ENCODE measurements around the gene NAA16. TPM values are rescaled to one million over a fixed set of nuclear protein-coding genes. Genes with fewer than 3 reads are reported as not detected.

The NAA16 gene
- total and polyA plus RNA-seq, 9 donors: 14.5 to 31.1 (median 25.9) TPM

GRCh38 chr13:41387576-41387975 lies 76.5 kb downstream of the NAA16 start:
- no peak for TF ChIP-seq POLR2A (IDR thresholded peaks at IDR 0.05)
- no peak for TF ChIP-seq EP300 (IDR thresholded peaks at IDR 0.05)
- no peak for TF ChIP-seq CTCF (IDR thresholded peaks at IDR 0.05)
- no peaks in the 10 kb centered on the region for H3K27me3 ChIP-seq
- H3K27ac ChIP-seq: no peak overlapping the region
- WGBS, 3 donors: 64 to 72% (median 70%) methylated on average over 3 of the region's 3 CpGs
- H3K36me3 ChIP-seq: no peaks in the 10 kb centered on the region
- no peak for DNase-seq
- intact Hi-C loops (cut with DNase I): no loop called here
- no peaks in the 10 kb centered on the region for H3K4me1 ChIP-seq (ENCODE audit: insufficient read depth)
- no peak overlapping the region for H3K4me3 ChIP-seq
- no peaks in the 10 kb centered on the region for H3K9me3 ChIP-seq

- TF ChIP-seq EP300 (IDR thresholded peaks at IDR 0.05): no peak
- TF ChIP-seq CTCF (IDR thresholded peaks at IDR 0.05): no peak
- TF ChIP-seq POLR2A (IDR thresholded peaks at IDR 0.05): no peak
- Histone ChIP-seq H3K4me1 (ENCODE audit: insufficient read depth) (no peaks in the 10 kb centered on the region), H3K27me3 (no peaks in the 10 kb centered on the region), H3K9me3 (no peaks in the 10 kb centered on the region), H3K4me3 (no peak overlapping the region), H3K27ac (no peak overlapping the region), H3K36me3 (no peaks in the 10 kb centered on the region)
- 87 to 89% (median 89%) methylated on average over 6 of the region's 6 CpGs for WGBS, 3 donors
- intact Hi-C loops (cut with DNase I): no loop called here
- no peak for DNase-seq
Measured at GRCh38 chr13:41388143-41388881, 77.2 kb downstream of the NAA16 start.

- 80 to 87% (median 83%) methylated on average over 1 of the region's 1 CpG for WGBS, 3 donors
- Histone ChIP-seq H3K27ac (no peak overlapping the region), H3K36me3 (no peaks in the 10 kb centered on the region), H3K27me3 (no peaks in the 10 kb centered on the region), H3K4me3 (no peak overlapping the region), H3K4me1 (ENCODE audit: insufficient read depth) (no peaks in the 10 kb centered on the region), H3K9me3 (no peaks in the 10 kb centered on the region)
- no peak for DNase-seq
- TF ChIP-seq CTCF (IDR thresholded peaks at IDR 0.05): no peak
- TF ChIP-seq POLR2A (IDR thresholded peaks at IDR 0.05): no peak
- TF ChIP-seq EP300 (IDR thresholded peaks at IDR 0.05): no peak
- intact Hi-C loops (cut with DNase I): no loop called here
Measured at GRCh38 chr13:41389580-41389979, 78.5 kb downstream of the NAA16 start.

- no peak for DNase-seq
- TF ChIP-seq POLR2A (IDR thresholded peaks at IDR 0.05): no peak
- no peak for TF ChIP-seq EP300 (IDR thresholded peaks at IDR 0.05)
- no peak for TF ChIP-seq CTCF (IDR thresholded peaks at IDR 0.05)
- Histone ChIP-seq H3K27ac (no peak overlapping the region), H3K4me1 (ENCODE audit: insufficient read depth) (no peaks in the 10 kb centered on the region), H3K27me3 (no peaks in the 10 kb centered on the region), H3K36me3 (no peaks in the 10 kb centered on the region), H3K4me3 (no peak overlapping the region), H3K9me3 (no peaks in the 10 kb centered on the region)
- WGBS, 3 donors: 83 to 95% (median 91%) methylated on average over 1 of the region's 1 CpG
- intact Hi-C loops (cut with DNase I): no loop called here
Measured at GRCh38 chr13:41394166-41394565, 83.1 kb downstream of the NAA16 start.
